Muscle layer of duodenum (tissue), 2 donors: ENCODE measurements around the gene LIX1L.

ENCODE experiments used
- H3K27ac ChIP-seq: one replicate; pipeline ENCODE4 v1.7.0; 2013; ENCODE audit warnings: mild to moderate bottlenecking, low read length
- H3K27me3 ChIP-seq: one replicate; pipeline ENCODE4 v1.7.0; 2013; ENCODE audit warnings: low read depth, mild to moderate bottlenecking, control low read depth, low read length
- H3K36me3 ChIP-seq, 2 donors: one replicate each; pipeline ENCODE4 v1.7.0; 2013; ENCODE audit warnings: low read length in 2 of 2, control low read depth in 1 of 2, mild to moderate bottlenecking in 1 of 2; ENCODE audit not compliant: insufficient read depth in 2 of 2, control insufficient read depth in 1 of 2
- H3K4me1 ChIP-seq, 2 donors: one replicate each; pipeline ENCODE4 v1.7.0; 2013; ENCODE audit warnings: low read length in 2 of 2, mild to moderate bottlenecking in 2 of 2, control low read depth in 1 of 2, moderate library complexity in 1 of 2; ENCODE audit not compliant: insufficient read depth in 2 of 2, control insufficient read depth in 1 of 2
- H3K4me3 ChIP-seq, 2 donors: one replicate each; pipeline ENCODE4 v1.7.0; 2013; ENCODE audit warnings: low read length in 2 of 2, low read depth in 1 of 2, mild to moderate bottlenecking in 1 of 2
- H3K9me3 ChIP-seq, 2 donors: one replicate each; pipeline ENCODE4 v1.7.0; 2013; ENCODE audit warnings: low read length in 2 of 2, control low read depth in 1 of 2, mild to moderate bottlenecking in 1 of 2; ENCODE audit not compliant: control insufficient read depth in 1 of 2
- donor health status: healthy.

The LIX1L gene

GRCh38 chr1:145983960-145984830, 26.4 kb upstream of the LIX1L start:
- peaks cover 0 to under 1% of the 10 kb centered on the region in 2 donors for H3K36me3 ChIP-seq
- no peaks in the 10 kb centered on the region for H3K27me3 ChIP-seq
- H3K27ac ChIP-seq = peak overlapping the region; percentile 92
- peak overlapping the region; percentile 8 to 45 for H3K4me3 ChIP-seq
- no peaks in the 10 kb centered on the region for H3K9me3 ChIP-seq
- H3K4me1 ChIP-seq = peaks cover 39 to 42% of the 10 kb centered on the region in 2 donors

GRCh38 chr1:145983206-145983675, 25.4 kb upstream of the LIX1L start:
- H3K27ac ChIP-seq = peak overlapping the region; percentile 92
- peaks cover 0 to 4% of the 10 kb centered on the region in 2 donors for H3K36me3 ChIP-seq
- H3K9me3 ChIP-seq = no peaks in the 10 kb centered on the region
- H3K27me3 ChIP-seq = no peaks in the 10 kb centered on the region
- H3K4me3 ChIP-seq = no peak overlapping the region
- H3K4me1 ChIP-seq = peaks cover 42 to 49% of the 10 kb centered on the region in 2 donors

GRCh38 chr1:145982010-145982723, 24.4 kb upstream of the LIX1L start:
- Histone ChIP-seq H3K9me3 (no peaks in the 10 kb centered on the region), H3K27ac (peak overlapping the region; percentile 92), H3K36me3 (peaks cover 0 to 4% of the 10 kb centered on the region in 2 donors), H3K27me3 (no peaks in the 10 kb centered on the region), H3K4me1 (peaks cover 51 to 59% of the 10 kb centered on the region in 2 donors), H3K4me3 (peak overlapping the region in 1 of 2 donors; percentile 1)

GRCh38 chr1:145980457-145980994, 22.7 kb upstream of the LIX1L start:
- Histone ChIP-seq H3K4me3 (peak overlapping the region; percentile 35 to 37), H3K9me3 (no peaks in the 10 kb centered on the region), H3K27ac (peak overlapping the region; percentile 98), H3K36me3 (peaks cover 0 to 4% of the 10 kb centered on the region in 2 donors), H3K27me3 (no peaks in the 10 kb centered on the region), H3K4me1 (peaks cover 39 to 61% of the 10 kb centered on the region in 2 donors)

GRCh38 chr1:145979746-145980456, 22.1 kb upstream of the LIX1L start:
- peak overlapping the region; percentile 98 for H3K27ac ChIP-seq
- H3K9me3 ChIP-seq = no peaks in the 10 kb centered on the region
- no peaks in the 10 kb centered on the region for H3K27me3 ChIP-seq
- H3K4me3 ChIP-seq = peak overlapping the region; percentile 37 to 42
- H3K4me1 ChIP-seq = peaks cover 33 to 56% of the 10 kb centered on the region in 2 donors
- peaks cover 0 to 8% of the 10 kb centered on the region in 2 donors for H3K36me3 ChIP-seq

- Histone ChIP-seq H3K27ac (peak overlapping the region; percentile 98), H3K4me3 (peak overlapping the region; percentile 53 to 70), H3K4me1 (peaks cover 26 to 52% of the 10 kb centered on the region in 2 donors), H3K27me3 (no peaks in the 10 kb centered on the region), H3K9me3 (no peaks in the 10 kb centered on the region), H3K36me3 (peaks cover 0 to 11% of the 10 kb centered on the region in 2 donors)
Measured at GRCh38 chr1:145978854-145979745, 21.3 kb upstream of the LIX1L start.

- peaks cover 0 to 11% of the 10 kb centered on the region in 2 donors for H3K36me3 ChIP-seq
- H3K27ac ChIP-seq = peak overlapping the region; percentile 98
- no peaks in the 10 kb centered on the region for H3K27me3 ChIP-seq
- no peaks in the 10 kb centered on the region for H3K9me3 ChIP-seq
- H3K4me3 ChIP-seq = peak overlapping the region; percentile 53 to 70
- peaks cover 21 to 46% of the 10 kb centered on the region in 2 donors for H3K4me1 ChIP-seq
Measured at GRCh38 chr1:145978471-145978853, 20.6 kb upstream of the LIX1L start.

- peak overlapping the region; percentile 53 to 70 for H3K4me3 ChIP-seq
Measured at GRCh38 chr1:145977486-145978470, 20.0 kb upstream of the LIX1L start.

GRCh38 chr1:145977016-145977415, 19.2 kb upstream of the LIX1L start:
- H3K4me1 ChIP-seq = peaks cover 17 to 36% of the 10 kb centered on the region in 2 donors
- peaks cover 0 to 11% of the 10 kb centered on the region in 2 donors for H3K36me3 ChIP-seq
- H3K9me3 ChIP-seq = no peaks in the 10 kb centered on the region
- peak overlapping the region; percentile 98 for H3K27ac ChIP-seq
- H3K4me3 ChIP-seq = peak overlapping the region in 1 of 2 donors; percentile 41
- no peaks in the 10 kb centered on the region for H3K27me3 ChIP-seq

More at GRCh38 chr1:145977486-145978470, 20.0 kb upstream of the LIX1L start:
- Histone ChIP-seq H3K36me3 (peaks cover 0 to 11% of the 10 kb centered on the region in 2 donors), H3K4me1 (peaks cover 17 to 40% of the 10 kb centered on the region in 2 donors), H3K27me3 (no peaks in the 10 kb centered on the region), H3K27ac (peak overlapping the region; percentile 98), H3K9me3 (no peaks in the 10 kb centered on the region)
